ENCODE measurements around the gene TK2.

The TK2 gene

DNA sequence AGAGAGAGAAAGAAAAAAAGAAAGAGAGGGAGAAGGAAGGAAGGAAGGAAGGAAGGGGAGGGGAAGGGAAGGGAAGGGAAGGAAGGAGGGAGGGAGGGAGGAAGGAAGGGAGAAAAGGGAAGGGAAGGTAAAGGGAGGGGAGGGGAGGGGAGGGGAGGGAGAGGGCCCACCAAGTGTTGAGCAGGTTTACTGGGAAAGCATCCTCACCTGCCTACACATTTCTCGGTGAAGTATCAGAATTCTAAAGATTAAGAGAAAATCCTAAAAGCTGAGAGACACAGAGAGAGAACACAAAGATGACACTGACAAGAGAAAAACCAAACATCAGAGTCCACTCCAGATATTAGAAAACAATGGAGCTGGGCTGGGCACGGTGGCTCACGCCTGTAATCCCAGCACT, 42.3 kb upstream of the TK2 start:
- Mint-ChIP-seq H3K9me3 (no peaks in the 10 kb centered on the region), H3K27ac (no peak overlapping the region), H3K36me3 (ENCODE audit: low read depth) (no peaks in the 10 kb centered on the region), H3K4me3 (no peak overlapping the region), H3K4me1 (no peaks in the 10 kb centered on the region), H3K27me3 (ENCODE audit: low read depth) (no peaks in the 10 kb centered on the region)
- TF ChIP-seq, protein P1, sequence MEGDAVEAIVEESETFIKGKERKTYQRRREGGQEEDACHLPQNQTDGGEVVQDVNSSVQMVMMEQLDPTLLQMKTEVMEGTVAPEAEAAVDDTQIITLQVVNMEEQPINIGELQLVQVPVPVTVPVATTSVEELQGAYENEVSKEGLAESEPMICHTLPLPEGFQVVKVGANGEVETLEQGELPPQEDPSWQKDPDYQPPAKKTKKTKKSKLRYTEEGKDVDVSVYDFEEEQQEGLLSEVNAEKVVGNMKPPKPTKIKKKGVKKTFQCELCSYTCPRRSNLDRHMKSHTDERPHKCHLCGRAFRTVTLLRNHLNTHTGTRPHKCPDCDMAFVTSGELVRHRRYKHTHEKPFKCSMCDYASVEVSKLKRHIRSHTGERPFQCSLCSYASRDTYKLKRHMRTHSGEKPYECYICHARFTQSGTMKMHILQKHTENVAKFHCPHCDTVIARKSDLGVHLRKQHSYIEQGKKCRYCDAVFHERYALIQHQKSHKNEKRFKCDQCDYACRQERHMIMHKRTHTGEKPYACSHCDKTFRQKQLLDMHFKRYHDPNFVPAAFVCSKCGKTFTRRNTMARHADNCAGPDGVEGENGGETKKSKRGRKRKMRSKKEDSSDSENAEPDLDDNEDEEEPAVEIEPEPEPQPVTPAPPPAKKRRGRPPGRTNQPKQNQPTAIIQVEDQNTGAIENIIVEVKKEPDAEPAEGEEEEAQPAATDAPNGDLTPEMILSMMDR (IDR thresholded peaks at IDR 0.05; ENCODE audit: unreplicated experiment in 3 of 3), result no peak

DNA sequence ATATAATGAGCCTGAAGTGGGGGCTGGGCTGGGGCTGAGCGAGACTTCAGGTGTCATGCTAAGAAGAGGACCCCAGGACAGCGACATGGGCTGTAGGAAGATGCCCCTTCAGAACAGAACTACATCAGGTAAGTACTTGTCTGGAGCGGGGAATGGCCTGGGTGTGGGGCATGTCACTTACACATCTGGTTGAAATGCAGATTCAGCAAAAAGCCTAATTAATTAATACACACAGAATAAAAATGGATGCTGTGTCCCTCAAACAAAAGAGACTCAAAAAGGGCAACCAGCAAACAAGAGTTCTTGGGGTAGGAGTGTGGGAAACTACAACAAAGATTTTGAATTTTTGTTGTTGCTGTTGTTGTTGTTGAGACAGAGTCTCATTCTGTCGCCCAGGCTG, 41.1 kb upstream of the TK2 start:
- no peaks in the 10 kb centered on the region for H3K4me1 Mint-ChIP-seq
- H3K4me3 Mint-ChIP-seq, result no peak overlapping the region
- no peaks in the 10 kb centered on the region for H3K36me3 Mint-ChIP-seq (ENCODE audit: low read depth)
- H3K27me3 Mint-ChIP-seq (ENCODE audit: low read depth), result no peaks in the 10 kb centered on the region
- no peaks in the 10 kb centered on the region for H3K9me3 Mint-ChIP-seq
- no peak overlapping the region for H3K27ac Mint-ChIP-seq
- TF ChIP-seq, protein P1 (IDR thresholded peaks at IDR 0.05; ENCODE audit: unreplicated experiment in 3 of 3), result no peak

DNA sequence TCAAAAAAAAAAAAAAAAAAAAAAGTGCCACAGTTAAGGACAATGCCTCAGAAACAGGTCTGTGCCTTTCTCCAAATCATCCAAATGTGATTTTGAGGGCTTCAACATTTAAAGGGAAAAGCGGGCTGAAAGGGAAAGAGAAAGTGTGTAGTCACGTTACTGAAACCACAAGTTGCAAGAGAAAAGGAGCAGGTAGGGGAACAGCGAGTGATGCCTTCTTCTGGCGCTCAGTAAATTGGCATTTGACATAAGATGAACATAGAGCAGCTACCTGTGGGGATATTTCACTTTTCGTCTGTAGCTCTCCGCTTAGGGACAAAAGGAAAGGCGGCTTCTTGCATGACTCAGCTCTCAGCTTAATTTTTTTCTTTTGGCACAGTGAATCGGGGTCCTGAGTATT, 40.4 kb upstream of the TK2 start:
- Mint-ChIP-seq H3K27me3 (ENCODE audit: low read depth) (no peaks in the 10 kb centered on the region), H3K4me3 (no peak overlapping the region), H3K9me3 (no peaks in the 10 kb centered on the region), H3K4me1 (peaks cover 6% of the 10 kb centered on the region), H3K36me3 (ENCODE audit: low read depth) (no peaks in the 10 kb centered on the region), H3K27ac (peak overlapping the region in 1 of 3 experiments; percentile 5)
- TF ChIP-seq, protein P1 (IDR thresholded peaks at IDR 0.05; ENCODE audit: unreplicated experiment in 3 of 3), result no peak

DNA sequence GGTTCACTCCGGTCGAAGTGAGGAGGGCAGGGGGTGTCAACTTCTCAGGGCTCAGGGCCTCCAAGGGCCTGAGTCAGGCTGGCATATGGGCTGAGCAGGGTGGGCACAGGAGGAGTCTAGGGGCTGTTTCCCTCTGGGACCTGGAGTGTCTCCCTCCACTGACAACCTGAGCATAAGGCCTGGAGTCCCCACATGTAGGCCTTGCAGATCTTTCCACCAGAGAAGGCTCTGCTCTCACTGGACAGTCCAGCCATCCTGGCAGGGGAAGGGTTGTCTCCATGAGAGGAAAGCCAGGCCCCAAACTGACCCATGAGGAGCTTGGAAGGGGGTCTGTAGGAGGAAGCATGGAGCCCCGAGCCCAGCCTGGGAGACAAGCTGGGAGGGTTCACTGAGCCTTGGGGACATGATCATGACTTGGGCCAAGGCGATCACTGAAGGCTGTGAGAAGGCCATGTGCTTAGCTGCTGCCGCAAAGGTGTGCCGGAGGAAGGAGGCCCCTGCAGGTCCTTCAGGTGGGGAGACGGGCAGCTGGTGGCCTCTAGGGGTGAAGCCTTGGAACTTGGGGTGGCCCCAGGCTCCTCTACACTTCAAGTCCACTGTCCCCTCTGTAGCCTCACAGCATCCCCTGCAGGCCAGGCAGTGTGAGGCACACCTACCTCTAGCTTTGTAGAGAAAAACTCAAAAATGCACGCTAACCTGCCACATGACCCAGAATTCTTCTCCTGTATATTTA, 39.2 kb upstream of the TK2 start:
- H3K27me3 Mint-ChIP-seq (ENCODE audit: low read depth), result no peaks in the 10 kb centered on the region
- H3K4me1 Mint-ChIP-seq, result peaks cover 8% of the 10 kb centered on the region
- TF ChIP-seq, protein P1 (IDR thresholded peaks at IDR 0.05; ENCODE audit: unreplicated experiment in 3 of 3), result peak in 2 of 3 experiments; percentile 12 to 20
- peak overlapping the region in 1 of 3 experiments; percentile 43 for H3K27ac Mint-ChIP-seq
- no peak overlapping the region for H3K4me3 Mint-ChIP-seq
- H3K36me3 Mint-ChIP-seq (ENCODE audit: low read depth), result no peaks in the 10 kb centered on the region
- no peaks in the 10 kb centered on the region for H3K9me3 Mint-ChIP-seq

DNA sequence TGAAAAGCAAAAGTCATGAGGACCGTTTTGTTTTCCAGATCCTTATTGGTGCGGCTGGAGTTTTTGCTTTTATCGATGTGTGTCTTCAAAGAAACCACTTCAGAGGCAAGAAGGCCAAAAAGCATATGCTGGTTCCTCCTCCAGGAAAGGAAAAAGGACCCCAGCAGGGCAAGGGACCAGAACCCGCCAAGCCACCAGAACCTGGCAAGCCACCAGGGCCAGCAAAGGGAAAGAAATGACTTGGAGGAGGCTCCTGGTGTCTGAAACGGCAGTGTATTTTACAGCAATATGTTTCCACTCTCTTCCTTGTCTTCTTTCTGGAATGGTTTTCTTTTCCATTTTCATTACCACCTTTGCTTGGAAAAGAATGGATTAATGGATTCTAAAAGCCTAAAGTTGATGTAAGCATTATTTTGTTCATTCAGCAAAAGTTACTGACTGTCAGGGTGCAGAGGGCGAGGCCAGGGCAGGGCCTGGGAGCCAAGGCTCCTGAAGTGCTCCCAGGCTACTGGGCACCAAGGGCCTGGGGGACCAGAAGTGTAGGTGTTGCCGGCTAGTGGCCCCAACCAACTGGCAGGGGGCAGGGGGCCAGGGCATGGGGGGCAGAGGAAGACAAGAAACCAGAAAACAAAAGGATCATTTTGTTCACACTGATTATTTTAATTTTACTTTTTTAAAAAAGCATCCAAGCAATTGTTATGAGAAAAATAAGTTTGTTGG, 38.1 kb upstream of the TK2 start:
- TF ChIP-seq, protein P1 (IDR thresholded peaks at IDR 0.05; ENCODE audit: unreplicated experiment in 3 of 3), result no peak
- H3K4me1 Mint-ChIP-seq, result peaks cover 8% of the 10 kb centered on the region
- H3K9me3 Mint-ChIP-seq, result no peaks in the 10 kb centered on the region
- H3K4me3 Mint-ChIP-seq, result no peak overlapping the region
- H3K36me3 Mint-ChIP-seq (ENCODE audit: low read depth), result no peaks in the 10 kb centered on the region
- H3K27me3 Mint-ChIP-seq (ENCODE audit: low read depth), result no peaks in the 10 kb centered on the region
- peak overlapping the region in 1 of 3 experiments; percentile 48 for H3K27ac Mint-ChIP-seq
